ENCODE results near the gene RD3L.
"Not testable (repeated sequence)": the region's sequence is repeated elsewhere in the genome, so short reads cannot be mapped to it uniquely, and the experiment has no call there.

Gene RD3L

DNA sequence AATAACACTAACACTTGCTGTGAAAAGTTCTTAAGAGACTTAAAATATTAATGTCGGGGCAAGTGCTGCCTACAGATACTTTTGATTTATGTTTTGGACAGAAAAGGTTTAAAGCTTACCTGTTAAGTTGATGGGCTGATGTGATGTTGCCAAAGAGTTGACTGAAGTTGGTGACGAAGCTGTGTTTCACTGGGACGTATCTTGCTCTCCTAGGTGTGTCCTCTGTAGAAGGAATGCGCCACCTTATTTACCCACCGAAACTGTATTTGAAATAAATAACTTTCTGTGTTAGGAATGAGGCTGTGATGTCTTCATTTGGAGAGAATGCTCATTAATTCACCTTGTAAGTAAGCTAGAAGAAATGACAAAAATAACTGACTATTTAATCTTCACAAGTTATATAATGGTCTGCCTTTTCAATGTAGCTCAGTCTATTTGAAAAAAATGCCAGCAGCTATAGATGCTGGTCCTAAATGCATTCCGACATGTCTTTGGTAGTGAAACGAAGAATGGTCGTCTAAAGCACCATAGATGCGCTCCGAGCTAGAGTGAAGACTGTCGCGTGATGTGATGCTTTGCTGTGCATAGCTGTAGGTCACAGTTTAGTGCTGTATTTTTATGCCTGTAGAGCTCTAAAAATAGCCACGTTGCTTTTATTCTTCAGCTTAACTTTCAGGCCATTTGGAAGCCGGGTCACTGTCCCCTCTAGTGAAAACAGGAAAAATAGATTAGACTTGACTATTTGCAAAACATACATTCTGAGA lies at the start of gene RD3L:
TSS of gene RD3L (minus strand) at position 557 of the 764 bp plus-strand sequence. CDS start 834 bp downstream, outside the sequence.
- TF ChIP-seq, protein P1, sequence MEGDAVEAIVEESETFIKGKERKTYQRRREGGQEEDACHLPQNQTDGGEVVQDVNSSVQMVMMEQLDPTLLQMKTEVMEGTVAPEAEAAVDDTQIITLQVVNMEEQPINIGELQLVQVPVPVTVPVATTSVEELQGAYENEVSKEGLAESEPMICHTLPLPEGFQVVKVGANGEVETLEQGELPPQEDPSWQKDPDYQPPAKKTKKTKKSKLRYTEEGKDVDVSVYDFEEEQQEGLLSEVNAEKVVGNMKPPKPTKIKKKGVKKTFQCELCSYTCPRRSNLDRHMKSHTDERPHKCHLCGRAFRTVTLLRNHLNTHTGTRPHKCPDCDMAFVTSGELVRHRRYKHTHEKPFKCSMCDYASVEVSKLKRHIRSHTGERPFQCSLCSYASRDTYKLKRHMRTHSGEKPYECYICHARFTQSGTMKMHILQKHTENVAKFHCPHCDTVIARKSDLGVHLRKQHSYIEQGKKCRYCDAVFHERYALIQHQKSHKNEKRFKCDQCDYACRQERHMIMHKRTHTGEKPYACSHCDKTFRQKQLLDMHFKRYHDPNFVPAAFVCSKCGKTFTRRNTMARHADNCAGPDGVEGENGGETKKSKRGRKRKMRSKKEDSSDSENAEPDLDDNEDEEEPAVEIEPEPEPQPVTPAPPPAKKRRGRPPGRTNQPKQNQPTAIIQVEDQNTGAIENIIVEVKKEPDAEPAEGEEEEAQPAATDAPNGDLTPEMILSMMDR (IDR thresholded peaks at IDR 0.05; ENCODE audit: control insufficient read depth, extremely low read depth, insufficient read depth), result no peak
- DNase-seq (ENCODE audit: low read depth), result no peak

DNA sequence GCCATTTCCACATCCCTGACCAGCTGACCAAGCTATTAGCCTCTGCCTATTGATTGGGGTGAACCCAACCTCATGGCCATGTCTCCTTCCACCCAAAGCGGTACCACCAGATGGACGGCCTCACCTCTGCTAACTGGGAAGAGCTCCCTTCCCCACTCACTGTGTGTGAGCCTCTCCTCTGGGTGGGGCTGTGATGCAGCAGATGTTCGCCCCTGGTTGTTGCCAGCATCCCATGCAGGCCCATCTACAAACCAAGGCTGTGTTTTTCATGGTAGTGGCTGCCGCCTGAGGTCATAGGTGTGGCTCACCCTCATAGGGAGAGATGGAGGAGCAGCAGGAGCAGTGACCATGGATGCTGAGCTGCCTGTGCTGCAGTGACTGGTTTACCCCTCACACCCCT lies 47.6 kb upstream of the RD3L start:
- H3K4me3 ChIP-seq (ENCODE audit: low read depth, low read length), result no peak overlapping the region
- DNase-seq (ENCODE audit: low read depth), result no peak
- TF ChIP-seq, protein P1 (IDR thresholded peaks at IDR 0.05; ENCODE audit: control insufficient read depth, extremely low read depth, insufficient read depth), result no peak

More for the DNA sequence above, at the start of gene RD3L:
- no peak within 1 kb of the TSS for H3K4me3 ChIP-seq (ENCODE audit: low read depth, low read length)

DNA sequence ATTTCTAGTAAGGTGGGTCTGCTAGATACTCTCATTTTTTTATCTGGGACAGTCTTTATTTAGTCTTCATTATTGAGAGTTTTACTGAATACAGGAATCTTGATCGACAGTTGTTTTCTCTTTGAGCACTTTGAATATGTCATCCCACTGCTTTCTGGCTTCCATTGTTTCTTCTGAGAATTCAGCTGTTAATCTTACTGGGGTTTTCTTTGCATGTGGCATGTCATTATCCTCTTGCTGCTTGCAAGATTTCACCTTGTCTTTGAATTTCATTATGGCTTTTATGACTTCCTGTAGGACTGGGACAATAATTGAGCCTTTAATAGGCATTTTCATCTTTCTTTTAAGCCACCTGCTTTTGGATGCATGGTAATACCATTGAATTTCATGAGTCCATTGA lies 46.7 kb upstream of the RD3L start:
- TF ChIP-seq, protein P1 (IDR thresholded peaks at IDR 0.05; ENCODE audit: control insufficient read depth, extremely low read depth, insufficient read depth), result no peak
- no peak for DNase-seq (ENCODE audit: low read depth)
- H3K4me3 ChIP-seq (ENCODE audit: low read depth, low read length), result no peak overlapping the region

DNA sequence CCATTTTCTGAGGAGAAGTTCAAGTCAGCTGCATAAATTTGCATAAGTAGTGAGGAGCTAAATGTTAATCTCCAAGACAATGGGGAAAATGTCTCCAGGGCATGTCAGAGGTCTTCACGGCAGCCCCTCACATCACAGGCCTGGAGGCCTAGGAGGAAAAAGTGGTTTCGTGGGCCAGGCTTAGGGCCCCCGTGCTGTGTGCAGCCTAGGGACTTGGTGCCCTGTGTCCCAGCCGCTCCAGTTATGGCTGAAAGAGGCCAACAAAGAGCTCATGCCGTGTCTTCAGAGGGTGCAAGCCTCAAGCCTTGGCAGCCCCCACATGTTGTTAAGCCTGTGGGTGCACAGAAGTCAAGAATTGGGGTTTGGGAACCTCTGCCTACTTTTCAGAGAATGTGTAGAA lies 41.9 kb upstream of the RD3L start:
- TF ChIP-seq, protein P1 (IDR thresholded peaks at IDR 0.05; ENCODE audit: control insufficient read depth, extremely low read depth, insufficient read depth), result no peak
- no peak overlapping the region for H3K4me3 ChIP-seq (ENCODE audit: low read depth, low read length)
- DNase-seq (ENCODE audit: low read depth), result no peak

DNA sequence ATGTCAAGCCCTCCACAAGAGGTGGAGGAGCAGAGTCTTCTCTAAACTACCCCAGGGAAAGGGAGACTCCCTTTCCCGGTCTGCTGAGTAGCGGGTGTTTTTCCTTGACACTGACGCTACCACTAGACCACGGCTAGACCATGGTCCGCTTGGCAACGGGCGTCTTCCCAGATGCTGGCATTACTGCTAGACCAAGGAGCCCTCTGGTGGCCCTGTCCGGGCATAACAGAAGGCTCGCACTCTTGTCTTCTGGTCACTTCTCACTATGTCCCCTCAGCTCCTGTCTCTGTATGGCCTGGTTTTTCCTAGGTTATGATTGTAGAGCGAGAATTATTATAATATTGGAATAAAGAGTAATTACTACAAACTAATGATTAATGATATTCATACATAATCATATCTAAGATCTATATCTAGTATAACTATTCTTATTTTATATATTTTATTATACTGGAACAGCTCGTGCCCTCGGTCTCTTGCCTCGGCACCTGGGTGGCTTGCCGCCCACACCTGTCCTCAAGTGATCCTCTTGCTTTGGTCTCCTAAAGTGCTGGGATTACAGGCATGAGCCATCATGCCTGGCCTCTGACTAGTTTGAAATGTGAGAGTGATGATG lies 38.4 kb upstream of the RD3L start:
- not testable (repeated sequence) for DNase-seq (ENCODE audit: low read depth); H3K4me3 ChIP-seq (ENCODE audit: low read depth, low read length)
- TF ChIP-seq, protein P1 (IDR thresholded peaks at IDR 0.05; ENCODE audit: control insufficient read depth, extremely low read depth, insufficient read depth), result peak; percentile 50

DNA sequence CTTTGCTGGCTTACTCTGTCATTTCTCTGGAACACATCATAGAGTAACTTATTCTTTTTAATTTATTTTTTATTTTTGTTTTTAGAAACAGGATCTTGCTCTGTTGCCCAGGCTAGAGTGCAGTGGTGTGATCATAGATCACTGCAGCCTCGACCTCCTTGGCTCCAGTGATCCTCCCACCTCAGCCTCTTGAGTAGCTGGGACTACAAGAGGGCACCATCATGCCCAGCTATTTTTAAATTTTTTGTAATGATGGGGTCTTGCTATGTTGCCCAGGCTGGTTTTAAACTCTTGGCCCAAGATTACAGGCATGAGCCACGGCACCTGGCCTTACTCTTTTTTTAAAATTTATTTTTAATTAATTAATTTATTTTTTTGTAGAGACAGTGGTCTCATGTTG lies 32.2 kb upstream of the RD3L start:
- H3K4me3 ChIP-seq (ENCODE audit: low read depth, low read length), result no peak overlapping the region
- TF ChIP-seq, protein P1 (IDR thresholded peaks at IDR 0.05; ENCODE audit: control insufficient read depth, extremely low read depth, insufficient read depth), result no peak
- no peak for DNase-seq (ENCODE audit: low read depth)
